GM12891 (cell line): ENCODE results near the gene PLIN1.

Experiments used
- DNase-seq: peaks from one replicate; pipeline ENCODE4 v3.0.0; 2011; ENCODE audit warnings: low spot score; ENCODE audit not compliant: insufficient read length
- FAIRE-seq: peaks from 2 replicates; lab custom pipeline; 2011; peaks lifted over from hg19 to GRCh38; lab: Jason Lieb, UNC
- PAX5 ChIP-seq: IDR thresholded peaks from 2 replicates; pipeline ENCODE4 v1.6.1; 2011; ENCODE audit warnings: low read length, moderate library complexity, mild to moderate bottlenecking; ENCODE audit not compliant: insufficient read depth, severe bottlenecking
- POLR2A ChIP-seq: IDR thresholded peaks from 2 replicates; pipeline ENCODE4 v1.6.1; 2011; ENCODE audit warnings: low read depth, low read length, control low read depth
- POLR2AphosphoS5 ChIP-seq: IDR thresholded peaks from 2 replicates; pipeline ENCODE4 v1.6.1; 2011; ENCODE audit warnings: low read depth, low read length, control low read depth
- POU2F2 ChIP-seq: IDR thresholded peaks from 2 replicates; pipeline ENCODE4 v1.6.1; 2011; ENCODE audit warnings: low read depth, mild to moderate bottlenecking, control low read depth, low read length, moderate library complexity
- SPI1 ChIP-seq: IDR thresholded peaks from 2 replicates; pipeline ENCODE4 v1.6.1; 2011; ENCODE audit warnings: low read depth, low read length, control low read depth
- TAF1 ChIP-seq: IDR thresholded peaks from 2 replicates; pipeline ENCODE4 v1.6.1; 2011; ENCODE audit warnings: low read depth, low read length, control low read depth

Gene PLIN1

GRCh38 chr15:89672221-89673164 lies 6.7 kb downstream of the PLIN1 start:
- TF ChIP-seq TAF1, result no peak
- no peak for DNase-seq
- FAIRE-seq, result peak; percentile 9

GRCh38 chr15:89671687-89672086 lies 7.5 kb downstream of the PLIN1 start:
- no peak for FAIRE-seq
- DNase-seq, result no peak
- TF ChIP-seq POU2F2, result no peak
- no peak for TF ChIP-seq POLR2AphosphoS5
- no peak for TF ChIP-seq TAF1
- no peak for TF ChIP-seq PAX5
- TF ChIP-seq POLR2A, result no peak
- no peak for TF ChIP-seq SPI1

GRCh38 chr15:89670971-89671560 lies 8.1 kb downstream of the PLIN1 start:
- FAIRE-seq, result no peak
- TF ChIP-seq SPI1, result no peak
- no peak for TF ChIP-seq POU2F2
- TF ChIP-seq TAF1, result no peak
- TF ChIP-seq PAX5, result no peak
- TF ChIP-seq POLR2AphosphoS5, result no peak
- TF ChIP-seq POLR2A, result no peak

DNA sequence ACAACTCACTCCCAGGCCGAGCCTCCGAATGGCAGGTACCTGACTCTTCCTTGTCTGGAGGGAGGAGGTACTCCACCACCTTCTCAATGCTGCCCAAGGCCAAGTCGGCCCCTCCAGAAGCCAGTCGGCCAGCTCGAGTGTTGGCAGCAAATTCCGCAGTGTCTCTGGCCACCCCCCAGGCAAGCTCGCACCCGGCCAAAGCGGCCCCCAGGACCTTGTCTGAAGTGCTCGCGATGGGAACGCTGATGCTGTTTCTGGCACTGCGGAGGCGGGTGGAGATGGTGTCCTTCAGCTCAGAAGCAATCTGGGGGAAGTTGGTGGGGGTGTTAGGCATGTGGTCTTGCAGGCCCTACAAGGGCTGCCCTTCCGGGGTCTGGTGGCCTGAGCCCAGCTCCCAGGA lies 9.2 kb downstream of the PLIN1 start:
- no peak for FAIRE-seq
- DNase-seq, result no peak
- TF ChIP-seq POU2F2 (no peak), POLR2A (no peak), POLR2AphosphoS5 (no peak), TAF1 (no peak), SPI1 (no peak), PAX5 (no peak)

More at GRCh38 chr15:89670971-89671560, 8.1 kb downstream of the PLIN1 start:
- no peak for DNase-seq

DNA sequence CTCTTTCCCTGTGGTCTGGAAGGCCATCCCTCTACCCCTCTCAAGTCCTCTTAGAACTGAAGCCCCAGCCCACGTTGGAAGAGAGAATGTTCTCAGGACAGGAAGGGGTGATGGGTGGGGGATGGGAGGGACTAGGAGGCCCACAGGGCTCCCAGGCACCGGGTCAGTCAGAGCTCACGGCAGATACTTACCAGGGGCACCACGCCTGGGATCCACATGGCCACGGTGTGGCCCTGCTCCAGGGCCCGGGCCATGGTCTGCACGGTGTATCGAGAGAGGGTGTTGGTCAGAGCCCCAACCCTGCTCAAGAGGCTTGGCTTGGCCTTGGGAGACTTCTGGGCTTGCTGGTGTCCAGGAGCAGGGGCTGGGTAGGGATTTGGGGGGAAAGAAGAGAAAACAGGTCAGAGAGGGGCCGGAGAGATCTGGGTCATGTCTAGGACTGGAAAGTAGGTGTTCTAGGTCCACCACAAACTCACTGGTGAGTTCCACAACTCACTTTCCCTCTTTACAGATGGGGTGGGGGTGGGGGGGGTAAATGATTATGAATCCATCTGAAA lies 9.8 kb downstream of the PLIN1 start:
- no peak for TF ChIP-seq PAX5
- TF ChIP-seq POLR2AphosphoS5, result no peak
- TF ChIP-seq POU2F2, result no peak
- no peak for TF ChIP-seq SPI1
- TF ChIP-seq POLR2A, result no peak
- no peak for TF ChIP-seq TAF1
- FAIRE-seq (no peak), DNase-seq (no peak)

DNA sequence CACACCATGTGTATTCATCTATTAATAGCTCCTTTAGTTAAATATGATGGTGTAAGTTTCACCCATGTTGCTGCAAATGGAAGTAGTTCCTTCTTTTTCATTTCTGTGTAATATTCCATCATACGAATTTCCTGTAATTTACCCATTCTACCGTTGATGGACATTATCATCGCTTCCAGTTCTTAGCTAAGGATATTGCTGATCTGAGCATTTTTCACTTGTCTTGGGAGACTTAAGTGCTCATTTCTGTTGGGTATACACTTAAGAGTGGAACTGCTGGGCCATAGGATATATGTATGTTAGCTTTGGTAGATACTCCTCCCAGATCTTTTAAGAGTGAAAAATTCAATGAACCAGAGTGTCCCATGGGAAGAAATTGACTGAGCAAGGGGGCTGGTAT lies 11.0 kb downstream of the PLIN1 start:
- DNase-seq, result no peak
- FAIRE-seq, result no peak
- TF ChIP-seq POLR2A, result no peak
- TF ChIP-seq TAF1, result no peak
- no peak for TF ChIP-seq SPI1
- no peak for TF ChIP-seq POU2F2
- TF ChIP-seq PAX5, result no peak
- TF ChIP-seq POLR2AphosphoS5, result no peak

- TF ChIP-seq POLR2A, result no peak
- TF ChIP-seq SPI1, result no peak
- TF ChIP-seq POU2F2, result no peak
- no peak for TF ChIP-seq POLR2AphosphoS5
- no peak for TF ChIP-seq PAX5
- TF ChIP-seq TAF1, result no peak
- DNase-seq (no peak), FAIRE-seq (no peak)
Observed at GRCh38 chr15:89667706-89667960, 11.5 kb downstream of the PLIN1 start.

DNA sequence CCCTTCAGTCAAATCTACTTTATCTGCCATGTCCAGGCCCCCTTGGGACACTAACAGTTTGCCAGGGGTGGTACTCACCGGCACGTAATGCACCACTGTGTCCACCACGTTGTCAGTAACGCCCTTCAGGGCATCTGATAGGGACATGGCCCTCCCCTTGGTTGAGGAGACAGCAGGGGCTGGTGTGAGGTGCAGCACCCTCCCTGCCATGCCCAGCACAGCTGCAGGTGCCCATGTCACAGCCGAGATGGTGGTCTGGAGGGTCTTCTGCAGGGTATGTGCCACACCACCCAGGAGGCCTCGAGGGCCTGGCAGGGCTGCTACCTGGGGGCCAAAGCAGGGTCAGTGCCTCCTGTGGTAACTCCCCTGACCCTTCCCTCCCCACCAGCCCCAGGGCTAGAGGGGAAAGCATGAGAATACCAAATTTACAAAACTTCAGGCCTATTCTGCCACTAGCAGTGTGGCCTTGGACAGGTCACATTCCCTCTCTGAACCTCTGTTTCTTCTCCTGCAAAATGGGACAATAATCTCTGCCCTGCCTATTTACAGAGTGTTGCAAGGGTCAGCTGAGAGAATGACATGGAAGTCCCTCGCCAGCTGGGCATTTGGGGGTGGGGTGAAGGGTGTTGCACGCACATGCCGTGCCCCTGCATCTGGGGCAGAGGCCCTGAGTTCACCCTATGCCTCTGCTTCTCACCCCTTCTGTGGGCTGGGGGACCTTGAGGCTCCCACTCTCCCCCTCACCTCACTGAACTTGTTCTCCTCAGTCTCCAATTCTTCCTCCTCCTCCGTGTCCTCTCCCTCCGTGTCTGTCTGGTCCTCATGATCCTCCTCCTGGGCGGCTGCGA lies 12.1 kb downstream of the PLIN1 start:
- DNase-seq, result no peak

More for the DNA sequence above, 12.1 kb downstream of the PLIN1 start:
- TF ChIP-seq SPI1 (no peak), PAX5 (no peak), POLR2AphosphoS5 (no peak), POLR2A (no peak), TAF1 (no peak)
- no peak for FAIRE-seq
